HPDE6-E6E7 (cell line): ENCODE results near the gene MAMDC2.
A peak's percentile ranks its signal among the peaks of the same experiment; 100 is the strongest.

Experiments
- DNase-seq: peaks from one replicate; pipeline ENCODE4 v3.0.0; 2011; ENCODE audit warnings: missing footprints; ENCODE audit errors: extremely low spot score

MAMDC2 gene

DNA sequence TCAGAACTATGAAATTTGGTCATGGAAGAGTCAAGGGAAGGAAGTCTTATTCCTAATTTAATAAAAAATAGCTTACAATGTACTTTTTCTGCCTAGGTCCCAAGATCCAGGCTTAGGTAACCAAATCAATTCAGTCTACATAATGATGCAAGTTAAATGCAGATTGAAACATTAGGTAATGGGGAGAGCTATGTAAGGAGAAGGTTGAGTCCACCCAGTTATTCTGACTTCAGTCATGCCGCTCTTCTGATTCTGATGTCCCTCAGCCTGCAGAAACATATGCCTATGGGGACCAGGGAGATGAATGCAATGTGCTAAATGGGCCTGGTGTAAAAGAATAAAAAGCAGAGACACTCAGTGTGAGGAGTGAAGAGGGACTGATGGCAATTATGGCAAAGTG, 63.9 kb downstream of the MAMDC2 start:
- no peak for DNase-seq

DNA sequence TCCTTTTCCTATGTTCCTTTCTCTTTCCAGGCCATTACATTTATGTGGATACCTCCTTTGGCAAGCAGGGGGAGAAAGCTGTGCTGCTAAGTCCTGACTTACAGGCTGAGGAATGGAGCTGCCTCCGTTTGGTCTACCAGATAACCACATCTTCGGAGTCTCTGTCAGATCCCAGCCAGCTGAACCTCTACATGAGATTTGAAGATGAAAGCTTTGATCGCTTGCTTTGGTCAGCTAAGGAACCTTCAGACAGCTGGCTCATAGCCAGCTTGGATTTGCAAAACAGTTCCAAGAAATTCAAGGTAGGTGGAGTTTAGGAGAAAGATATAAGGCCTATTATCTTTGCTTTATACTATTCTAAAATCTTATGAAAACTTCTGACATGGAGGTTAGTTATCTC, 64.5 kb downstream of the MAMDC2 start:
- no peak for DNase-seq

DNA sequence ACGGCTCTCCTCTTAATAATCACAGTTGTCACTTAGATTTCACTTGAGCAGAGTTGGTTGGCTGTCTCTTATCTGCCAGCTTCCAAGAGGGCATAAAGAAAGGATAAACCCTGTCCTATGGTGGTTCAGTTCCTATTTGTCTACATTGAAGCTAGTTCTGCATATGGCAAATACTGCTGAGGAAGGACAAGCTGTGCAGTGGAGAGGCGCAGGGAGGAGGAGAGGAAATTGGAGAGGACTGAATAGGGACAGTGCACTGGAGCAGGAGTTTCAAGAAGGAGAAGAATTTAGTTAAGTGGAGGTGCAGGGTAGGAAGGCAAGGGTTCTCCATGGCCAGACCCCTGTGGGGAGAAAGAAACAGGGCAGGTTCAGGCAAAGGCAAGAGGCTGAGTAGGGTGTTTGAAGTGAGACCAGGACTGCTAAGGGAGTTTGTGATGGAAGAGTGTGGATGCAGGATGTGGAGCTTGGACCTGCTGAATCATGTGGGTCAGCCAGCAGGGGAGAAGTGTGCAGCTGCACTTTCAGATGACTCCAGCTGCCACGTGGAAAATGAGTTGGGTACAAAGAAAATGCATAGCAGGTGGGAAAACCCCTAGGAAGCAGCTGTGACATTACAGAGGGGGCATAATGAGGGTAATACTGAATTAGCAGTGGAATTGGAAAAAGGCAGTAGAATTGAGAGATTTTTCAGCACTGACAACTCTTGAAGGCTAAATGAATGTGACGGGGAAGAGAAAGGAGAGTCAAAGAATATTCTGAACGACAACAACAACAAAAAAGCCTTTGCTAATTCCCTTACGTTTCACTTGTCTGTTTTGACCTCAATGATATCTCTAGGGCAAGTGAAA, 66.8 kb downstream of the MAMDC2 start:
- DNase-seq = no peak

DNA sequence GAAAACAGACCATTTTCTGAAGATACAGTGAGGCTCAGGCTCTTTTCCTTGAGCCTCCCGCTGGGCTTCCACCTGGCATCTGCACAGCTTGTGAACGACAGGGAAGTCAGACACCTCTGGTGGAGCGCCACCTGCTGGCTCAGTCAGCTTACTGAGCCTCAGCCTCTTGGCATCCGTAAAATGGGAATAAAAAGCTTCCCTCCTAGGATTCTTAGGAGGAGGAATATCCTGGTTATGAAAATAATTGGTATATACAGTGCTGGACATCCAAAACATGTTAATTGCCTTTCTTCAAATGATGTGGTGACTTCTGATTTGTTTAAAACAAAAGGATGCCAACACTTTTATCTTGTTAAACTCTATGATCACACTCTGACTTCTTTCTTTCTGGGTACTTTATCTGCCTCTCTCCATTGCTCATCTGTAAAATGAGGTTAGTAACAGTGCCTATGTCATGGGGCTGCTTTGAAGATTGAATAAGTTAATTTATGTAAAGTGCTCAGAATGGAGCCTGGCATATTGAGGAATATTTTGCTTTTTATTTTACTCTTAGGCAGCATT, 67.5 kb downstream of the MAMDC2 start:
- DNase-seq = peak; percentile 35

DNA sequence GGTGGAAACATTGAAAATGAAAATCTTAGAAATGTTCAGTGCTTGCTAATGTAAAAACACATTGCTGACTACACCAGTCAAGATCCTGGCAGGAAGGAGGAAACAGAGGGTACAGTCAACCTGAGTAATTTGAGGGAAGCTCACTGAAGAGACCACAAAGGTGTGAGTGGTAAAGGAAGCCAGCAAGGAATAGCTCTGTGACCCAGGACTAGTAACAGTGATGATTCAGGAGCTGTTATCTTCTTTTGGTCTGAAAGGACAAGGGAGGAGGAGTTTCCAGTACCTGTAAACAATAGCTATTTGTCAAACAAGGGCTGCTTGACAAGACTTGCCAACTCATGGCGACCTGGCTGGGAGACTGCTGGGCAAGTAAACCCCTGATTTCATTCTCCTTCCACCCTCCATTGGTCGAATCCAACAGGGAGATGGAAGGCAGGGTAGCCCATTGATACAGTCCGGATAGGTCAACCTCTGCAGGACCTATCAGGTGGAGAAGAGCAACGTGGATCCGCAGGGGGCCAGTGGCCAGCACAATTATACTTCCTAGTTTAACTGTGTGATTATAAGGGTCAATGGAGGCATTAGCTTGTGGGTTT, 68.1 kb downstream of the MAMDC2 start:
- peak; percentile 85 for DNase-seq

DNA sequence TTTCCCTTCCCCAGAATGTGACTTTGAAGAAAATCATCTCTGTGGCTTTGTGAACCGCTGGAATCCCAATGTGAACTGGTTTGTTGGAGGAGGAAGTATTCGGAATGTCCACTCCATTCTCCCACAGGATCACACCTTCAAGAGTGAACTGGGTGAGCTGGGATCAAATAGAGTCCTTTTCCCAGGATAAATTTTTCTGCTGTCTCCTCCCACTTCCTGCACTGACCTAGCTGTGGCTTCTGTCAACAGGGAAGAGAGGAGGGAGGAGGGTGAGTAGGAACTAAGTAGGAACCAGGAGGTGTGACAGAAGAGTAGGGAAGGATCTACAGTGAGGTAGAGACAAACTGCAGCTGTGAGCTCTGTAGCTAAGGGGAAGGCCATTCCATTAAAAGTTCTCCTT, 69.3 kb downstream of the MAMDC2 start:
- DNase-seq = no peak

DNA sequence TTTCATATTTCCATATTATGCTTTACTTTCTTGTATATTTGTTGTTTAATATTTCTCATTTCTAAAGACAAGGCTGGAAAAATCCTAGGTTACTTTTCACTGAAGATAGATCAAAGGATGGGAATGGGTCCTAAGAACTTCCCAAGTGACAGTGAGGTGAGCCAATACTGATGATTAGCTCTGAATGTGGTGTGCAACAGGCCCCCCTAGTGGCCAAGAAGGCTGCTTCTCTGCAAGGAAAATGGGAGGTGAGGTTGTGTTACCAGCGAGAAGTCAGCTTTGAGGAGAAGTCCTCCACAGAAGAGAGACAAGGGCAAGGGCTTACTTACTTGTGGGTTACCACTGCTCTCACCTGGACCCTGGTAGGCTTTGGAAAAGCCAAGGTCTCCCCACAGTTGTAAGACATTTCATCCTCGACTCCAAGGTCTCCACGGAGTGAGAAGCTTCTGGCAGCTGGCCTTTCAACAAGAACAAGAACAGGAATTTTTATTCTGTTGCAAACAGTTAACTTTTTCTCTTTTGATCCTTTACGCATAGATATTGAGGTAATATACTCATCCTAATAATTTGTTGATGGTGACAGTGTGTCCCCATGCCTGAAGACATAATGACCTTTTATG, 69.9 kb downstream of the MAMDC2 start:
- DNase-seq = peak; percentile 56

DNA sequence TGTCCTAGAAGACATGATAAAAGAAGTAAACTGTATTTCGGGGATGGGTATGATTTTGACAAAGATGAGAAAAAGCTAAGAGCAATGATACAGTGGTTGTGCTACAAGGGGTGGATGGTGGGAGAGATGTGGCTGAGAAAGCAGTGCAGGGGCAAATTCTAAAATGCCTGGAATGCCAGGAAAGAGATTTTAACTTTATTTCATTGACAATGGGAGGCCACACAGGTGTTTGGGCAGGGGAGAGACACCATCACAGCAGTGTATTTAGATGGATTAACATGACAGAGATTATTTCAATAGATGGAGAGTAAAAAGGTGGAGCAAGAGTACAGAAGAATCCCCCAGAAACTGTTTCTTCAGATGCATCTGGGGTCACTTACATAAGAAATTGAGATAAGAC, 71.2 kb downstream of the MAMDC2 start:
- DNase-seq = no peak

DNA sequence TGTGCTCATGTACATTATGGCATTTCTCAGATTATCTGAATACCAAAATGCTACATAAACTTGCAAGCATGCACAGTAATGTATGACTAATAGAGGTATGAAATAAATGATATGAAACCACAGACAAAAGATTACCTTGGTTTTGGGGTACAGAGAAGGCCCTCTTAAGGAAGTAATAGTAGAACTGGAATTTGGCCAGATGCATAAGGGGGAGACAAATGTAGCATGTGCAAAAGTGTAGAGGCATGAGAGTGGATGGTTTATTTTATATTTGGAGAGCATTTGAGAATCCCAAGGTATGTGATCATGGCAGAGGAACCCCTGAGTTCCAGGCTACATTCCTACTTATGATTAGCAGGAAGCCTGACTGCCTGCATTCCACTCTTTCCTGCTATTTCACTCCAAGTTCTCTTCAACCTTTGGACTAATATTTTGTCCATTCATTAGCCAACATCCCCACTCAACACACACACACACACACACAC, 74.2 kb downstream of the MAMDC2 start:
- no peak for DNase-seq

DNA sequence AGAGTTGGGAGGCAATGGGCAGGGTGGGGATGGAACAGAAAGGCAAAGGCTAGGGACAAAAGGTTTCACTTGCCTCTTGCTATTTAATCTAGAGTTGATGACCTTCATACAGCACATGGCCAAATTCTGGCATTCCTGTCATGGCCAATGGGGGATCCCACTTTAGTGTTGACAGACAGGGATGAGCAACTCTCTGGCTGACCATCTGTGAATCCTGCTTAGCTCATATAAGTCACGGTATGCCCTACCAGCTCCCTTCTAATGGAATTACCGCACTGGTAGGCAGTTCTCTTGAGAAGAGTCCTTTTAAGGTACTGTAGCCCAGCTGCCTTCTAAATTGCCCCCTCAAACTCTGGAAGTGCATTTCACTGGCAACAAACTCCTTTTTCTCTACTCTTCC, 76.1 kb downstream of the MAMDC2 start:
- DNase-seq = no peak

DNA sequence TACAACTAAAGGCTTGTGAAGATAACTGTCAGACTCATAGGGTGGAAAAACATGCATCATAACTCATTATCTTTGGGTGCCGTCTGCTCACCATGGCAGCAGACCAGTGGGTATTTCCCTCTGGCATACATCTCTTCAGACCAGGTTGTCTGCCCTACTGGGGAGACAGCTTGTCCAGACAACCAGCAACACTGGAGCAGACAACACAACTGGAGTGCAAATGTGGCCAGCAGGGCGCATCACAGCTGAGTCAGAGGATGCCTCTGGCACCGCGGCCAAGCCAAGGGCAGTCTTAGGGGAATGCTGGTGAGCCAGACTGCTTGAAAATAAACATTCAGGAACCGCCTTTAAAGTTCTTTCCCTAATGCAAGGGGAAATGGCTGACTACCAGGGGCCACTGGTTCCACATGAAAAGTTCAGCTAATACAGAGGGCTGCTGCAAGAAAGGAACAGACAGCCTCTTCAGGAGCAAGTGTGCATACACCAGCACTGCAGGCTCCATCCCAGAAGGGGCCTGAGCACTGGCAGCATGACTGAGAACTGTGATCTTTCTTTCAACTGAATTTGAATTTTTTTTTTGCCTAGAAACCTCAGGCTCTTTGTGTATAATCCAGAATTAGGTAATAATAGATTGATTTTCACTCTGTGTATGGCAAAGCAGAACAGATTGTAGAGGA, 77.3 kb downstream of the MAMDC2 start:
- DNase-seq = peak; percentile 54

DNA sequence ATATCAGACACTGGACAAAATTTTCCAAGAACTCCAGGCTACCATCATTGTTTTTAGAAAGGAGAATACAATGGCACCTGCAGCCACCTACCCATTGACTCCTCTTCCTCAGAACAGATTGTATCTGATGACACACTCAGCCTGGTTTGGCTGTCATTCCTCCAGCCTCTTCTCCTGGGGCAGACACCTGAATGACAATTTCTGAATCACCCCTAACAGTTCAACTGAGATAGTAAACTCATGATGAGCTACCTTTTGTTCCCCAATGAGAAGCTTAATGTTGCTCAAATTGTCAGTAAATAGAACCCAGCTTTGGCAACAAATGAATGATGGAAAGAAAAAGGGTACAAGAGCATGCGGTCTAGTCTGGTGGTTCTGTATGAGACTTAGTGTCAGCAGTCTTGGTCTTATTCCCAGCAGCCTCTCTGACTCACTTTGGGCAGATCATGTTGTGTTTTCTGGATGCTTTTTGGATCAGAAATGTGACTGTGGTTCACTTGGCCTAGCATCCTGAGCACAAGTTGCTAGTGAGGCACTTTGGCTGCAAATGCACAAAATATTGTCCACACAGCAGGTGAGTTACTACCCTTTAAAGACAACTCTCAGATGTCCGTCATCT, 78.3 kb downstream of the MAMDC2 start:
- no peak for DNase-seq

DNA sequence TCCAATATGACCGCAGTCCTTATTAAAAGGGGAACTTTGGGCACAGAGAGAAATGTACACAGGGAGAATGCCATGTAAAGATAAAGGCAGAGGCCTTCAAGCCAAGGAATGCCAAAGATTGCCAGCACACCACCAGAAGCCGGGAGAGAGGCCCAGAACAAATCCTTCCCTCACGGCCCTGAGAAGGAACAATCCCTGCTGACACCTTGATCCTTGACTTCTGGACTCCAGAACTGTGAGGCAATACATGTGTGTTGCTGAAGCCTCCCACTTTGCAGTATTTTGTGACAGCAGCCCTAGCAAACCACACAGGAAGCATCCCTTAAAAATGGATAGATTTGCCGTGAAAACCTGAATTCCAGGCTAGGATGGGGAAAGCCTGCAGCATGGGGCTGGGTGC, 80.0 kb downstream of the MAMDC2 start:
- no peak for DNase-seq

DNA sequence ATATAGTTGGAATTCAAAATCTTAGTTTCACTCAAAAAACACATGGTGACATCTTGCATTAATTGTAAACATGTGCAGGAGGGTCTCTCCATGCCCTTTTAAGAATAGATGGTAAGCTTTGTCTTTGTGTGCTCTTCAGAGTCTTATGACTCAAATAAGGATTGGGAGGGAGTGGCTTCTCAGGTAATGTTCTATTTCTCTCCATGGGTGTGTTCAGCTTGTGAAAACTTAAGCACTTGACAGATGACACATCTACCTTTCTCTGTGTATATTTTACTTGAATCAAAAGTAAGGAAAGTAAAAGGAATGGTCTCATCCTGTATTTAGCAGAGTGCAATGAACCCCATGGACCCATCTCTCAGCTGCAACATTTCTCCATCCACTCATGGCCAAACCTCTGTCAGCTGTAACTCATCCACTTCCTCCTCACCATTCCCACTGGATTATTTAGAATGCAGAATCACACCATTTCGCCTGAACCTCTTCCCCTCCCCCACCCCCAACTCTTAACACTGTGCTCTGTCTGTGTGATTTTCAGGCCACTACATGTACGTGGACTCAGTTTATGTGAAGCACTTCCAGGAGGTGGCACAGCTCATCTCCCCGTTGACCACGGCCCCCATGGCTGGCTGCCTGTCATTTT, 82.1 kb downstream of the MAMDC2 start:
- DNase-seq = peak; percentile 31

DNA sequence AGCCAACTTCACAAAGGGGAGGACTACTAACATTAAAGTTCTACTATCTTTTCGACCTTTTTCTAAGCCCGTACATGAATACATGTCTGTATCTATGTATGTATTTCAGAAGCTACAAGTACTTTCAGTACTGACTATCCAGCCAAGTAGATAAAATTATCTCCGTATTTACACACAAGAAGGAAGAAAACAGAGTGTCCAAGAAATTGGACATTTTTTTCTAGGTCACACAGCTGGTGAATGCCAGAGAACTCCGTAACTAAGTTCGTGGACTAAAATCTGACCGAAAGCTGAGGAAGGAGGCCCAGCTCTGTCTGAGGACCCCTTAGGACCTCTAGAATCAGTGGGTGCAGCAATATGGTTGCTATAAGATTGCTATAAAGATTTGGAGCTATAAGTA, 83.4 kb downstream of the MAMDC2 start:
- DNase-seq = no peak

DNA sequence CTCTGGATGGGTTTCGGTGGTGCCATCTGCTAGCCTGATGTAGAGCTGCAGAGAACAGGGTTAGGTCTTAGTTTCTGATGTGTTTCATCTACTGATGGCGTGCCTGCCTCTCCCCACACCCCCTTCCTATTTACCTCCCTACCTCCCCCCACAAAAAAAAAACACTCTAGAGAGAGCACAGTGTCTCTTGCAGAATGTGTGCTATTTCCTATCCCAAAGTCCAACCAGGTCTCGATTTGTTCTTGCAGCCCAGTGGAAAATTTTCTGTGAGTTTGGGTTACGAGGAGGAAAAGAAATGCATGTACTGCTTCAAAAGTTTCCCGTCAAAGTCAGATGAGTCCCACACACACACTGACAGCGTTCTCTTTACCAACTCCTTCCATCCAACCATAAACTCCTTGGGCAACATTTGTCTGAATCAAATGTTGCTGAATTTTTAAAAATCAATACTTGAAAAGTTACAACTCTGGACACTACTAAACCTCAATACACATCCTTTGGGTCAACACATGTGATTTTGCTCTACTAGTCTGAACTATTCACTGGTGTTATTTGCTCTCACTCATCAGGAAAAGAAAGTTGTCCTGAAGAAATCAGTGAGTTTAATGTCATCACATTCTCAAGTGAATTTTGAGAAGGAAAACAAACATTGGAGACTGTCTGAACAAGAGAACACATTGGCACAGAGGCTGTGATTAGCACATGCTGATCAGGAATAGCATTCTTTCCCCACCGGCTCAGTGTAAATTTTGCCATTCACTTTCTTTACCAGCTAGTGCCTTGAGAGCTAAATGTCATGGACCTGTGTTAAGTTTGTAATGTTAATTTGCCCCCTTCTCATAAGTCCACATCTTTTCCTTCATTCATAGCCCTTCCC, 84.1 kb downstream of the MAMDC2 start:
- no peak for DNase-seq

DNA sequence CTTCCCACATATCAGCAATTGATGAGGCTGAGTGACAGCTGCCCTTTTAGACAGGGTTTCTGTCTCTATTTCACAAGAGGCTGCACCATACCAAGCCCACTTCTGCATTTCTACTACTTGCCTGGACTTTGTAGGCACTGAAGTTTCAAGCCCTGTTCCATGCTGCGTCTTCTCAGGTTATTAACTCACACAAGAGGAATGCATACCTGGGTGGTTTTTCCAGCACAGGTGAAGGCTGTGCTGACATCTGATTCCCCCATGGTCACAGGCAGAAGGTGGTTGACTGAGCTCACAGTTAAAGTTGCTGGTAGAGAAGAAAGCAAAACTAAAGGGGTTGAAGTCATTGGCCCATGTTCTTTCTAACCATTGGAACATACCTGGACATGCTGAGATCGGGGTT, 86.6 kb downstream of the MAMDC2 start:
- DNase-seq = peak; percentile 23

DNA sequence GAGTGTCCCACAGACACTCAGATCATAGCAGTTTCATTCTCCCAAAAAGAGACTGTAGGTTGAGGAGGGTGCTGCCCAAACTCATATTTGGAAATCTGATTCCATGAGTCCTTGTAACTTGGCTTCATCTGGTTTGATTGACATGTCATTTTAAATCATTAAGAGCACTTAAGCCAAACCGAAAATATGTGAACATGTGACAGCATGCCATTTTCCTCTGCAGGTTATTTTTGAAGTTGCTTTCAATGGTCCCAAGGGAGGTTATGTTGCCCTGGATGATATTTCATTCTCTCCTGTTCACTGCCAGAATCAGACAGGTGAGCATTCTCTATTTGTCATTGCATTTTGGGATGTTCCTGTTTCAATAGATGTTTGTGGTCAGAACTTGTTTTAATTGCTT, 87.6 kb downstream of the MAMDC2 start:
- DNase-seq = no peak

DNA sequence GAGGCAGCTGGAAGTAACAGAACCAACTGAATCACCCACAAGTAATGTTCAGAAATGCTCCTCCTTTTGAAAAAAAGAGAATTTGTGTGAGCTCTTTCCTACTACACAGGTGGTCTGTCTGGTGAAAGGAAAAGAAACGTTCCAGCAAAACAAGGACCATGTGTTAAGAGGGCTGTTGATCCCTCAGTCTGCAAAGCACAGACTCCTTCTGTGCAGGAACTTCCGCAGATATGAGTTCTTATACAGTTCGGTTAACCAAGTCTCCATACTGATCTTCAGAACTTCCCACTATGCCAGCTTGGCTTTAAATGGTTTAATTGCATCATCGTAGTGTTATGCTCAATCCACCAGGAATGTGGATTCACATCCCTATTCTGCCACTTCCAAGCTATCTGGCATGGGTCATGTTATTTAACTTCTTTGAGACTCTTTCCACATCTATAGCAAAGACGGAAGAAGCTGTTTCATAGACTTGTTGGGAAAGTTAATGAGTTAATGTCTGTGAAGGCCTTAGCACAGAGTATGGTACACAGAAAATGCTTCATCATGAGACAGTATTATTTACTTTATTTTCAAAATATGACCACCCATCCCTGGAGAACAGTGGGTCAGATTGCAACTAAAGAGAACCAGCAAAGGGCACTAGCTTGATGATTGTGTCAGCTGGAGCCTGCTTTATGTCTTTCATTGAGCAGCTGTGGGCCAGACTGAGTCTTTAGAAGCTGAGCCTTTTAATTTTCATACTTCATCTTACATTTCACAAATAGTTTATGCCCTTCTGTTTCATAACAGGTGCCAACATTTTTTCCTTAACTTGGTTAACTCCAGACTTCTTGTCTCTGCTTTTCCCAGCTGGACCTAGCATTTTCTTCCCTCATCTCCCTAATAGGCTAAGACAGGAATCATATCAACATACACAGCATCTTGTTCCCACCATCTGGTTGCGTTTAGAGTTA, 89.9 kb downstream of the MAMDC2 start:
- DNase-seq = no peak
